GM19455 (cell line): Measurements from ENCODE around the gene CRX.
"Not testable (repeated sequence)": the region's sequence is repeated elsewhere in the genome, so short reads cannot be mapped to it uniquely, and the experiment has no call there.

Experiments used
- ATAC-seq: cut with Tn5 transposase; IDR thresholded peaks from one replicate; pipeline ENCODE4 v1.9.1; 2021; ENCODE audit not compliant: unreplicated experiment

CRX gene

DNA sequence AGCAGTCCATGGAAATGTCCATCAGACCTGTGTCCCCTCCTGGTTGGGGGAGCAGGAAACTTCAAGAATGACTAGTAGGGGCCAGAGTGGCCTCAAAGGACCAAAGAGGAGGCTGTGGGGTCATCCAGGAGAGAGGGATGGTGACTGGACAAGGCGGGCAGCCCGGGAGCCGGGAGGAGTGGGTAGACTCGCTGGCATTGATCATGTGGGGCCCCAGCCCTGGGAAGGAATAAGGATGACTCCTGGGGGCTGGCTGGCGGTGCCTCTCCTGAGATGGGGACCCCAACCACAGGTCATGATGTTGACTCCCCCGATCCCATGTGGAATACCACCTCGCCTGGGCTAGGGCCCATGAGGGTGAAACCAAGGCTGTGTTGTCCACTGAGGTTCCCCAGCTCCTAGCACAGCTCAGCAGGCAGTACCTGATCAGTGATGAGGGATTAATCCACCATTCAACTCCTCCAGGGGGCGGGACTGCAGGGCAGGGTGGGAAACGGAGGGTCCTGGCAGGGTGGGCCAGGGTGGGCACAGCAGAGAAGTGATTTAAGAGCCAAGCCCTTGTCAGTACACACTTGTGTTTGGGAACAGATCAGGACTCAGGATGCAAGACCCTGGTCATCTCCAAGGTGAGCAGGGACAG lies 37.0 kb downstream of the CRX start, which contains the start of gene TPRX2:
TSS of gene TPRX2 (plus strand) at position 590 of the 640 bp plus-strand sequence. CDS start at position 602, 12 bp downstream.
- ATAC-seq = not testable (repeated sequence)

DNA sequence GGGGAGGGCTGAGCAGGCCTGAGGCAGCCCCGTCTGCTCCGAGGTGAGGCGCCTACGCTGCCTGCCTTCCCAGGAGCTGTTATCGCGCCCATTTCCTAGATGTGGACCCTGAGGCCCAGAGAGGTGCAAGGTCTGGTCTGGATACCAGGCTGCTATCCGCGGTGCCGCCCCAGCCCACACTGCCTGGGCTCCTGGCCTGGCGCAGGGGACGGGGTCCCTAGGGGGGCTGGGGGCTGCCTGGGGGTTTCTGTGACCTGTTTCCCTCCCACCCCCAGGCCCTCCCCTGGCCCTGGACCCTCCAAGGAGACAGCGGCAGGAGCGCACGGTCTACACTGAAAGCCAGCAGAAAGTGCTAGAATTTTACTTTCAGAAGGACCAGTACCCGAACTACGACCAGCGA lies 38.1 kb downstream of the CRX start:
- ATAC-seq = not testable (repeated sequence)

- ATAC-seq = no peak
Observed at GRCh38 chr19:47860602-47861297, 39.0 kb downstream of the CRX start.

DNA sequence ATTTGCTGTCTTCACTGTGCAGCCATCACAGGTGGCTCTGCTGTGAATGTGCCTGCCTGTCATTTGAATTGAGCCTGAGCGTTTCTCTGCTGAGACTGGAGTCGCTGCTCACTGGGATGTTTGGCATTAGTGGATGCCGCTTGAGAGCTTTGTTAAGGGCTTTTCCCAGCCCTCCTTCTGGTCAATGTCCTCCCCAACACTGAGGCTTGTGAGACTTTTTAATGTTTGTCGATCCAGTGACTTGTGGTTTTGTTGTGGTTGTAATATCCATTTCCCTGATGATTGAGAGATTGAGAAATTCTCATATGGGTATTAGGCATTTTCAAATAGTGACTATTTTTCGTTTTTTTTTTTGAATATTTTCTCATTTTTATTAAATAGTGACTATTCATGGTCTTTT lies 39.9 kb downstream of the CRX start:
- ATAC-seq = no peak

DNA sequence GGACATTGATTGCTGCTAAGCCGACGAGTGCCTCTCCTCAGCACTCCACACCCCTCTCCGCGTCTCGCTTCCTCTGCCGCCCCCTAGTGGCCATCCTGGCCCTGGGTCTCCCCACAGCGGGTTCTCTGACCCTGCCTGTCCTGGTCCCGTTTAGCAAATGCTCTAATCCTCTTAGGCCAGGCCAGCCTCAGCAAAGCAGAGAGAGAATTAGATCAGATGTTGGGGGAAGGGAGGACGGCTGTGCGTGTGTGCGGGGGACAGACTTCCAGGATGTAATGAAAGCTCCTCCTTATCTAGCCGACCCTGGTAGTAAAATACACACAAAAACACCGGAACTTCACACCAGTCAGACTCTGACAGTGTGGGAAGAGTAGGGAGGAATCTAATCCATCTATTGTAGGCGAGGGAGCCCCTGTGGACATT lies 41.8 kb downstream of the CRX start:
- ATAC-seq = no peak

- no peak for ATAC-seq
Observed at GRCh38 chr19:47865166-47865565, 43.4 kb downstream of the CRX start.

DNA sequence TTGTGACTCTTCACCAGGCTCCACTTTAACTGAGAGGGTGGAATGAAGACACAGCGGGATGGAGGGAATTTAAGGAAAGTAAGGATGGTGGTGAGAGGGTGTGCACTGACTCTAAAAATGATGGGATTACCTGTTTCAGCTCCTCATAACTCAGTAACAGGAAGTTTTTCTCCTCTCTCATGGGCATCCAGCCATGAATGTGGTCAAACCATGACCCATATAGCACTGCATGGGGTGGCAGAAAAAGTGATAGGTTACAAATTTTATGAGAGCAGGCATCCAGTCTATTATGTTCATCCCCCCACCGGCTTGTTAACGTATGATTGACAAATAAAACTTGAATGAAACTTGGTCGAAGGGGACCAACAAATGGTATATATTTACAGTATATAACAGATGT lies 57.2 kb downstream of the CRX start:
- ATAC-seq = no peak

GRCh38 chr19:47879385-47879784 lies 57.6 kb downstream of the CRX start:
- ATAC-seq = not testable (repeated sequence)

- ATAC-seq = no peak
Observed at GRCh38 chr19:47881757-47882156, 60.0 kb downstream of the CRX start.

DNA sequence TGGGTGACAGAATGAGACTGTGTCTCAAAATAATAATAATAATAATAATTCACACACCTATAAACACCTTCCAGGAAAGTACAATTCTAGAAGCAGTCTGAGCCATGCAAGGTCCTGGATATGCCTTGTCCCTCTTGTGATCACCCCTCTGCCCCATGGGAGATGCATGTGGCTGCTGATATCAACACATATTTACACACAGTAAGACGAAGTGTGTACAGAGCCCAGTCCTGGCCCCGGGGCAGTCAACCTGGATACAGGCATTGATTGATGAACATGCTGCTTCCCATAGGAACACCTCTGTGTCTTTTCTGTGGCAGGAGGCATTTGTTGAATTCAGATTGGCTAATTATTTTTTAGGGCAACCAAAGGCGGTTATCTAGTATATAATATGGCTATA lies 61.2 kb downstream of the CRX start:
- no peak for ATAC-seq

- no peak for ATAC-seq
Observed at GRCh38 chr19:47885067-47885463, 63.3 kb downstream of the CRX start.

DNA sequence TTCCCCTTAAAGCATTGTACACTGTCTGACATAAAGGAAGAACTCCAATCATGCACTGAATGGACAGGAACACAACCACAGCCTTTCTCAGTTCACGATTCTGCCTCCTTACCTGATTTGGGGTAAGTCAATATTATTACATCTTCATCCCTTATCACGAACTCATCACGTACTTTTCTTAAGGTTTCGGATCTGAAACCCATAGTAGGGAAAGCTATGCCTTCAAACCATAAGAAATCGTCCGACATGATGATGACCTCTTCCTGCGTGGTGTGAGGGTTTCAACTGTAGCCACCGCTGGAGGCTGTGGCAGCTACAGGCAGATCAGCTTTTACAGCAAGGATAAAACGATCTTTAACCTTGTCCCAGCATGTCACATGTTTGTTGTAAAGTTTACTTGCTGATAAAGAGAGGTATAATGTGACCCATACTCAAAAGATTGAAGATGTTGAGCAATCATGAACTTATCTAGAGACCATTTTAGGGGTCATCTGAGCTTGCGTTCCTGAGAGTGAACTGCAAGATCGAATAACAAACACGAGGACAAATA lies 64.3 kb downstream of the CRX start, which contains the start of gene SULT2A1:
TSS of gene SULT2A1 (minus strand) at position 306 of the 550 bp plus-strand sequence. CDS start at position 248, 58 bp downstream.
- ATAC-seq = no peak

DNA sequence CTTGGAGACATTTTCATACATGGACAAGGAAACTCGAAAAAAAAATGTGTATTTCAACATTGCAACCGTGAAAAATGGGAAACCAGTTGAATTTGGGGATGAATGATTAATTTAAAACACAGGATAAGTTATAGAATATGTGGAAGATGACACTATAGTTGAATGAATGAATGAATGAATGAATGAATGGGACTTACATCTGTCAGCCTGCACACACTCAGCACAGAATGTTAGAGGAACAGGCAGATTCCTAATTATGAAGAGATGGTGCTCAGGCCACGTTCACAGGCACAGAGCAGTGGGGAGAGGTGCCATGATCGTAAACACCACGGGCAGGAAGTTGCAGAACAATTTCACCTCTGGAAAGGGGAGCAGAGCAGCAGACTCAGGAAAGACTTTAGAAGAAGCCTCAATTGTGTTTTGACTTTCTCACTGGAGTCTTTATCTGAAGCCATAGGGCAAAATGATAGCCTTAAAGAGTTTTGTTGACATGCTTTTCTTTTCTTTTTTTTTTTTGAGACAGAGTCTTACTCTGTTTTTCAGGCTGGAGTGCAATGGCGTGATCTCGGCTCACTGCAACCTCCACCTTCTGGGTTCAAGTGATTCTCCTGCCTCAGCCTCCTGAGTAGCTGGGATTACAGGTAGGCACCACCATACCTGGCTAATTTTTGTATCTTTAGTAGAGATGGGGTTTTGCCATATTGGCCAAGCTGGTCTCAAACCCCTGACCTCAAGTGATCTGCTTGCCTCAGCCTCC lies 69.3 kb downstream of the CRX start:
- ATAC-seq = no peak

DNA sequence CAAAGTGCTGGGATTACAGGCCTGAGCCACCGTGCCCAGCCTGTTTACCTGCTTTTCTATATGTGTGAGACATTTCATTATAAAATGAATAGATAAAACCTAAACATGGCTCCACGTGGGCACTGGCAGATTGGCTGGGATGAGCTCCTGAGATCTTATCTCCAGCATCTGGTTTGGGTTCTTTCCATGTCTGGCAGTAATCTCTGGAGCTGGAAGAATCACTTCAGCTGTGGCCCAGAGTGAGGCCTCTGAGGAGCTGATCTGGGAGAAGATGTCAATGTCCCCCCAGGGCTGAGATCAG lies 69.8 kb downstream of the CRX start:
- ATAC-seq = no peak

DNA sequence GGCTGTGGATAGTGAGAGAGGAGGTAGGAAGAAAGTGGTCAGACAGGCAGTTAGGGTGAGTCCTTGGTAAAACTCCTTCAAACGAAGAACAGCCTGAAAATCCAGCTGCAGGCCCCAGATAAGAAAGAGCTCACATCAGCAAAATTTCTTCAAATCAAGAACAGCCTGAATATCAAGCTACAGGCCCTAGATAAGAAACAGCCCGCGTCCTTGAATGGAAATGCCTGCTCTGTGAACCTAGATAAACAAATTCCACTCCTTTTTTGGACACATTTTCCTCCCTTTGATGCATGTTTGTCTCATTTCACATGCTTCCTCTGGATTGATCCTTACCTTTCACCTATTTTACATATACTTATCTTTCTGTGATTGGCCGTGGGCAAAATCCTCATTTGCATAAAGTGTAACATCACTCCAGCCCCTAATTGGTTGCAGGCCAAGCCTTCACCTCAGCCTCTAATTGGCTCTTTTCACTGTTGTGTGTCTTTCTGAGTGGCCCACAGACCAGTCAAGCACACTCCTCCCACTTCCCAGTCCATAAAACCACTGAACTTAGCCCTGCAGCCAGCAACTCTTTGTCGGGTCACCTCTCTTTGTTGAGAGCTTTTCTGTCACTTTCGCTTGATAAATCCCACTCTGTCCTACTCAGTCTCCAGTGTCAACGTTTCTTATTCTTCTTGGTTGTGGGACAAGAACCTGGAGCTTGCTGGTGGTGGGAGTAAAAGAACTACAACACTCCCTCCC lies 70.4 kb downstream of the CRX start:
- ATAC-seq = no peak
